ENCODE results near the gene MYOM1. TPM values are rescaled to one million over a fixed set of nuclear protein-coding genes. Genes with fewer than 3 reads are reported as not detected.

MYOM1 gene
- total RNA-seq, 2 donors from 2014 or later = 6.1 to 6.5 TPM

DNA sequence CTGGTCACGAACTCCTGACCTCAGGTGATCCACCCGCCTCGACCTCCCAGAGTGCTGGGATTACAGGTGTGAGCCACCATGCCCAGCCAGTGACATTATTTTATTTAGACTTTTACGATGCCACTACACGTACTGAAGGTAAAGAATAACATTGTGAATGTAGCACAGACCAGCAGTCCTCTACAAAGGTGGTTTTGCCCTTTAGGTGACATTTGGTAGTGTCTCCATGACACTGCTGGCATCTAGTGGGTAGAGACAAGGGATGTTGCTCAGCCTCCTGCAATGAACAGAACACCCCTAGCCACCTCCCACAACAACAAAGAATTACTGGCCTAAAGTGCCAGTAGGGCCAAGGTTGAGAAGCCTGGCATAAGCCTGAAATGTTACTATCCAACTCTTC lies 69.5 kb downstream of the MYOM1 start:
- H3K9me3 ChIP-seq = no peaks in the 10 kb centered on the region
- no peak for DNase-seq (ENCODE audit: low spot score)
- intact Hi-C loops (cut with DNase I) = loop anchor here (5.0 to 10.0 kb wide), 2 partner anchors 97 to 215 kb away; partner anchors contain the start of gene MYL12A
- TF ChIP-seq POLR2AphosphoS5 (IDR thresholded peaks at IDR 0.05) = no peak
- no peak for TF ChIP-seq POLR2A (IDR thresholded peaks at IDR 0.05)
- TF ChIP-seq, protein P1, sequence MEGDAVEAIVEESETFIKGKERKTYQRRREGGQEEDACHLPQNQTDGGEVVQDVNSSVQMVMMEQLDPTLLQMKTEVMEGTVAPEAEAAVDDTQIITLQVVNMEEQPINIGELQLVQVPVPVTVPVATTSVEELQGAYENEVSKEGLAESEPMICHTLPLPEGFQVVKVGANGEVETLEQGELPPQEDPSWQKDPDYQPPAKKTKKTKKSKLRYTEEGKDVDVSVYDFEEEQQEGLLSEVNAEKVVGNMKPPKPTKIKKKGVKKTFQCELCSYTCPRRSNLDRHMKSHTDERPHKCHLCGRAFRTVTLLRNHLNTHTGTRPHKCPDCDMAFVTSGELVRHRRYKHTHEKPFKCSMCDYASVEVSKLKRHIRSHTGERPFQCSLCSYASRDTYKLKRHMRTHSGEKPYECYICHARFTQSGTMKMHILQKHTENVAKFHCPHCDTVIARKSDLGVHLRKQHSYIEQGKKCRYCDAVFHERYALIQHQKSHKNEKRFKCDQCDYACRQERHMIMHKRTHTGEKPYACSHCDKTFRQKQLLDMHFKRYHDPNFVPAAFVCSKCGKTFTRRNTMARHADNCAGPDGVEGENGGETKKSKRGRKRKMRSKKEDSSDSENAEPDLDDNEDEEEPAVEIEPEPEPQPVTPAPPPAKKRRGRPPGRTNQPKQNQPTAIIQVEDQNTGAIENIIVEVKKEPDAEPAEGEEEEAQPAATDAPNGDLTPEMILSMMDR (IDR thresholded peaks at IDR 0.05) = no peak
- H3K27ac ChIP-seq = no peak overlapping the region
- H3K36me3 ChIP-seq = no peaks in the 10 kb centered on the region
- no peaks in the 10 kb centered on the region for H3K27me3 ChIP-seq (replicated peaks; ENCODE audit: insufficient read depth)
- H3K4me3 ChIP-seq = no peak overlapping the region
- H3K4me1 ChIP-seq (replicated peaks) = no peaks in the 10 kb centered on the region
- WGBS = 75% methylated on average over 5 of the region's 5 CpGs

DNA sequence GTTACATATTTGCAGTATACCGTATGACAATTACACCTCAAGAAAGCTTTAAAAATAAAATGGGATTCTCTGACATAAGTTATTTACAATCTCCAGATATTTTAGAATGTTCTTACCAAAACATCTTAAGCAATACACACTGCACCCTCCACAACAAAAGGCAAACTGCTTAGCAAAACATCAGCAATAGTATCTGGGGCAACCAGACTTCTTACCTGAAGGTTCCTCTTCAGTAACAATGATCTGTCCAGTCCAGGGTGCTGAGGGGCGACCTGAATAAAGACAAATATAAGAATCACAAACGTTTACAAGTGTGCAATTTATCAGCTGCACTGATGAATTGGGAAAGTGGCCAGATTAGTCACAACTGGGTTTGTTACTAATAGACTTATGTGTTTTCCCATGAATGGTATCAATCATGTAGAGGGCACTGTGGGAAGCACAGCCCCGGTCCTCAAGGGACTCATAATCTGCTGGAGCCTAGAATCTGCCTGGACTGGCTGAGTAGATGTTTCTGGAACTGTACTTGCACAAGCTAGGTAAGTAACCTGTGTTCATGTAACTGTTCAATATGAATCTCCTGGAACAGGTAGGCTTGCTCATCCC lies 70.7 kb downstream of the MYOM1 start:
- no peak overlapping the region for H3K27ac ChIP-seq
- TF ChIP-seq, protein P1 (IDR thresholded peaks at IDR 0.05) = no peak
- no peak for TF ChIP-seq POLR2AphosphoS5 (IDR thresholded peaks at IDR 0.05)
- TF ChIP-seq POLR2A (IDR thresholded peaks at IDR 0.05) = no peak
- DNase-seq (ENCODE audit: low spot score) = no peak
- H3K4me3 ChIP-seq = no peak overlapping the region
- H3K36me3 ChIP-seq = no peaks in the 10 kb centered on the region
- intact Hi-C loops (cut with DNase I) = no loop called here
- no peaks in the 10 kb centered on the region for H3K9me3 ChIP-seq
- no peaks in the 10 kb centered on the region for H3K4me1 ChIP-seq (replicated peaks)
- WGBS = 60% methylated on average over 4 of the region's 4 CpGs
- no peaks in the 10 kb centered on the region for H3K27me3 ChIP-seq (replicated peaks; ENCODE audit: insufficient read depth)

DNA sequence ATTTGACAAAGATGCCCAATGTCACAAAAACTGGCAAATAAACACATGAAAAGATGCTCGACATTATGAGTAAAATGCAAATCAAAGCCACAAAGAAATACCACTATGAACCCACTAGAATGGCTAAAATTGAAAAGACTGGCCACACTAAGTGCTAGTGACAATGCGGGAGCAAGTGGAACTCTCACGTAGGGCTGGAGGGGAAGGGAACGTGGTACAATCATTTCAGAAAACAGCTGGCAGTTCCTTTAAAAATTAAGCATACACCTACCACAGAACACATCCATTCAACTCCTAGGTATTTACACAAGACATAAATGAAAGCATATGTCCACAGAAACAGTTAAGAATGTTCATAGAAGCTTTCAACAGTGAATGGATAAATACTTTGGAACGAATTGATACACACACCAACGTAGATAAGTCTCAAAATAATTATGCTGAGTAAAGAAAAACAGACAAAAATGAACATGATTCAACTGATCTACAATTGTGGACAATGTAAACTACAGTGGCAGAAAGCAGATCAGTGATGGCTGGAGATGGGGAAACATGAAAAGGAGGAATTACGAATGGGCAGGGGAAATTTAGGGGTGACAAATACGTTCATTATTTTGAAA lies 71.7 kb downstream of the MYOM1 start:
- TF ChIP-seq POLR2AphosphoS5 (IDR thresholded peaks at IDR 0.05) = no peak
- TF ChIP-seq, protein P1 (IDR thresholded peaks at IDR 0.05) = no peak
- TF ChIP-seq POLR2A (IDR thresholded peaks at IDR 0.05) = no peak
- H3K4me1 ChIP-seq (replicated peaks) = no peaks in the 10 kb centered on the region
- H3K9me3 ChIP-seq = no peaks in the 10 kb centered on the region
- H3K27me3 ChIP-seq (replicated peaks; ENCODE audit: insufficient read depth) = no peaks in the 10 kb centered on the region
- intact Hi-C loops (cut with DNase I) = no loop called here
- no peak overlapping the region for H3K27ac ChIP-seq
- H3K4me3 ChIP-seq = no peak overlapping the region
- no peaks in the 10 kb centered on the region for H3K36me3 ChIP-seq
- WGBS = 77% methylated on average over 8 of the region's 8 CpGs
- no peak for DNase-seq (ENCODE audit: low spot score)

DNA sequence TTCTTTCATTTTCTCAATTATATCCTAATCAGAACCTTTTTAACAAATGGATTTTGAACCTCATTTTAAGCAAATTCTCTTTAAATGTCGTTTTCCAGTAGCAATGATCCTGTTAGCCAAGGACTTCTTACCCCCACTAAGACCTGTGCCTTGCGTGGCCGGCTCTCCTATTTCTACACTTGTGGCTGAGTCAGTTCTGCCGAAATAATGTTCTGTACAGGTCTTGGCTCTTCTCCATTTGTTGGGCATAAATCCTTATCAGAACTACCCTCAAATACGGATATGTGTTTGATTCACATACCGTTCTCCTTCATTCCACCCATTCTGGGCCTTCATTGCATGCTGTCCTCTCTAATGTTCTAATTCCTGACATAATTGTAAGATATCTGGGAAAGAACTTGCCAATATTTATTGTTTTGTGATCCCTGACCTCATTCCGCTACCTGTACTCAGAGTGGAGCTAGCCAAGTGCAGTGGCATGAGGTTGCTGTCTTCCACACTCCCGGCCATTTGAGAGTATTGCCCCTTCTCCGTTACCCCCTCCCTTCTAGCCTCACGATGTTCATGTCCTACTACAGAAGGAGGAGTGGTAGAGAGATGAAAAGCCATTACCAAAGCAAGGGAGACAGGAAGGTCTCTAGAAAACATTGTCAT lies 78.7 kb downstream of the MYOM1 start:
- WGBS = 84% methylated on average over 10 of the region's 10 CpGs
- Histone ChIP-seq H3K9me3 (no peaks in the 10 kb centered on the region), H3K27ac (no peak overlapping the region), H3K4me1 (replicated peaks) (no peaks in the 10 kb centered on the region), H3K27me3 (replicated peaks; ENCODE audit: insufficient read depth) (no peaks in the 10 kb centered on the region), H3K36me3 (no peaks in the 10 kb centered on the region), H3K4me3 (no peak overlapping the region)
- intact Hi-C loops (cut with DNase I) = no loop called here
- no peak for DNase-seq (ENCODE audit: low spot score)
- TF ChIP-seq POLR2A (IDR thresholded peaks at IDR 0.05) = no peak
- TF ChIP-seq POLR2AphosphoS5 (IDR thresholded peaks at IDR 0.05) = no peak
- TF ChIP-seq, protein P1 (IDR thresholded peaks at IDR 0.05) = no peak
